Heart left ventricle (tissue), 13 donors: ENCODE measurements around the gene SCARF1.

Source experiments
- CTCF ChIP-seq, 12 donors: fragments of 200-600 bp; sonication (generic) in 4 of 12; IDR thresholded peaks; one replicate each; pipeline versions ENCODE4 v1.5.0 to v1.8.0; 2018 to 2022; ENCODE audit warnings: antibody characterized with exemption in 12 of 12, mild to moderate bottlenecking in 5 of 12
- POLR2A ChIP-seq, 2 donors: fragments of 450-650 bp; IDR thresholded peaks; one replicate each; pipeline ENCODE4 v1.6.1; 2017; ENCODE audit warnings: antibody characterized with exemption in 2 of 2, mild to moderate bottlenecking in 2 of 2, moderate library complexity in 2 of 2
- donor health status: ischemic (EF 13 %, LVEDD 7.1; RV severe dilation, severe dysfunction).
- donor health status: DM: no; HTN: yes; CAD: no.
- donor health status: DM: no; HTN: no; CAD: no.
- donor health status: ischemic (EF 25% LVEDD 6.9; RV normal size, moderate dysfunction).
- donor health status: ischemic (EF 25% LVEDD 5.7; RV mildly dilated, moderate dysfunction).
- donor health status: ischemic (EF 35%, LVEDD 5.7; RV mildly dilated, moderate dysfunction).
- donor health status: nonischemic (EF 11% LVEDD 7.7; RV severe dilation, severe dysfunction).
- donor health status: DM: yes; HTN: yes; CAD: no.
- donor health status: PGD.
- donor health status: ischemic (EF 29% LVEDD 5.4; RV normal size, mild dysfunction).
- donor health status: nonischemic (EF 23%, LVEDD 6.1; RV moderate dilation, normal function).

GRCh38 chr17:1640329-1641064, 5.0 kb downstream of the SCARF1 start:
- no peak for TF ChIP-seq CTCF (IDR thresholded peaks at IDR 0.05)
- no peak for TF ChIP-seq POLR2A (IDR thresholded peaks at IDR 0.05)
